Stimulated activated memory B cell treated with anti-CD40 and anti-IgM and Interleukin-4, amounts not matched to agents 10 μg/mL and 1 μg/mL and 100 μg/mL, for 72 hours (primary cell): ENCODE measurements around the gene PATZ1.

Experiments
- ATAC-seq: fragments of 150-1000 bp; cut with Tn5 transposase; 2 replicates; pipeline ENCODE4 v1.10.0; 2021
- H3K27ac Mint-ChIP-seq: one replicate; pipeline ENCODE4 v1.8.0; 2022; ENCODE audit warnings: mild to moderate bottlenecking, mixed read lengths
- H3K27me3 Mint-ChIP-seq: one replicate; pipeline ENCODE4 v1.8.0; 2022; ENCODE audit warnings: mixed read lengths
- H3K36me3 Mint-ChIP-seq: one replicate; pipeline ENCODE4 v1.8.0; 2022; ENCODE audit warnings: mixed read lengths
- H3K4me1 Mint-ChIP-seq: one replicate; pipeline ENCODE4 v1.8.0; 2022; ENCODE audit warnings: mixed read lengths
- H3K4me3 Mint-ChIP-seq: one replicate; pipeline ENCODE4 v1.8.0; 2022; ENCODE audit warnings: mild to moderate bottlenecking, moderate library complexity, mixed read lengths
- H3K9me3 Mint-ChIP-seq: one replicate; pipeline ENCODE4 v1.8.0; 2022; ENCODE audit warnings: mixed read lengths

PATZ1 gene

GRCh38 chr22:31346733-31347250, 646 bp upstream of the PATZ1 start:
- Mint-ChIP-seq H3K27ac (peak overlapping the region; percentile 90), H3K27me3 (no peaks in the 10 kb centered on the region), H3K36me3 (peaks cover 17% of the 10 kb centered on the region), H3K4me3 (peak overlapping the region; percentile 81), H3K9me3 (no peaks in the 10 kb centered on the region), H3K4me1 (peaks cover 43% of the 10 kb centered on the region)
- peak; percentile 32 for ATAC-seq

DNA sequence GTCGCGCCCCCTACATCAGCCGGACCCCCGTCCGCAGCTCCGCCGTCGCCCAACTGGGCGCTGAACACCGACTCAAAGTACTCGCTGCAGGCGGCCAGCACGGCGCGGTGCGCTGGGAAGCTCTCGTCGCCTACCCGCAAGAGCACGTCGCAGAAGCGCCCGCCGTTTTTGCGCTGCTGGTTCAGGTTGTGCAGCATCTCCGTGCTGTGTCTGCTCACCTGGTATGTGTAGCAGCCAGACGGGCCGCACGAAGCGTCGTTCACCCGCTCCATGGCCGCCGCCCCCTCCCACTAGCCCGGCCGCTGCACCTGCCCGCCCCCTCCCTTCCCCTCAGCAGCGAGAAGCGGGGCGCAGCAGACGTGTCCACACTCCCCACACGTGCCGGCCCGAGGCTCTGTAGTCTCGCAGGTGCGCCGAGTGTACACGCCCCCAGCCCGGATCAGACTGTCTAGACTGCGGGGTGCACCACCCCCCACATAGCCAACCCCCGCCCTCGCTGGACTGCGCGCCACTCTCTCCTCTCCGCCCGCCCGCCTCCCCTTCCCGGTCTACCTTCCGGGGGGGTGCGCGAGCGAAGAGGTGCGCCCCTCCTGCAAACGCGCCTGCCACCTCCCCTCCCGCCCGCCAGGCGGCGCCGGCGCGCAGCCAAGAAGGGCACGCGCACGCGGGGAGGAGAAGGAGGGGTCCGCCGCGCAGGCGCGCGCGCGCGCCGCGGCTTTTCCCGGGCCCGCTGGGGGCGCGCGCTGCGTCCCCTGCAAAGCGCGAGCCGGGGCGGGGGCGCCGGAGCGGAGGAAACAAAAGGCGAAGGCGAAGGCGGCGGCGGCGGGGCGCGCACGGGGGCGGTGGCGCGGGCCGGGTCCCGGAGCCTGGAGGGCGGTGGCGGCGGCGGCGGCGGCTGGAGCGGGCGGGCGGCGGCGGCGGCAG, 553 bp downstream of the PATZ1 start:
- H3K4me3 Mint-ChIP-seq: peak overlapping the region; percentile 81
- ATAC-seq: peak; percentile 74
- peaks cover 25% of the 10 kb centered on the region for H3K36me3 Mint-ChIP-seq
- no peaks in the 10 kb centered on the region for H3K9me3 Mint-ChIP-seq
- peak overlapping the region; percentile 90 for H3K27ac Mint-ChIP-seq
- H3K4me1 Mint-ChIP-seq: peaks cover 55% of the 10 kb centered on the region
- no peaks in the 10 kb centered on the region for H3K27me3 Mint-ChIP-seq

- Mint-ChIP-seq H3K27me3 (no peaks in the 10 kb centered on the region), H3K27ac (peak overlapping the region; percentile 90), H3K36me3 (peaks cover 33% of the 10 kb centered on the region), H3K4me1 (peaks cover 63% of the 10 kb centered on the region), H3K4me3 (peak overlapping the region; percentile 81), H3K9me3 (no peaks in the 10 kb centered on the region)
- peak; percentile 62 for ATAC-seq
Measured at GRCh38 chr22:31344578-31345330, 1.4 kb downstream of the PATZ1 start.

GRCh38 chr22:31344256-31344577, 1.9 kb downstream of the PATZ1 start:
- no peak for ATAC-seq
- Mint-ChIP-seq H3K27me3 (no peaks in the 10 kb centered on the region), H3K4me1 (peaks cover 68% of the 10 kb centered on the region), H3K4me3 (peak overlapping the region; percentile 81), H3K9me3 (no peaks in the 10 kb centered on the region), H3K36me3 (peaks cover 35% of the 10 kb centered on the region), H3K27ac (peak overlapping the region; percentile 90)

GRCh38 chr22:31343235-31344191, 2.6 kb downstream of the PATZ1 start:
- H3K9me3 Mint-ChIP-seq: no peaks in the 10 kb centered on the region
- peak overlapping the region; percentile 81 for H3K4me3 Mint-ChIP-seq
- H3K36me3 Mint-ChIP-seq: peaks cover 35% of the 10 kb centered on the region
- ATAC-seq: no peak
- H3K27ac Mint-ChIP-seq: peak overlapping the region; percentile 90
- peaks cover 71% of the 10 kb centered on the region for H3K4me1 Mint-ChIP-seq
- no peaks in the 10 kb centered on the region for H3K27me3 Mint-ChIP-seq

GRCh38 chr22:31342389-31343140, 3.6 kb downstream of the PATZ1 start:
- H3K36me3 Mint-ChIP-seq: peaks cover 41% of the 10 kb centered on the region
- ATAC-seq: no peak
- peak overlapping the region; percentile 81 for H3K4me3 Mint-ChIP-seq
- H3K9me3 Mint-ChIP-seq: no peaks in the 10 kb centered on the region
- H3K27ac Mint-ChIP-seq: peak overlapping the region; percentile 90
- no peaks in the 10 kb centered on the region for H3K27me3 Mint-ChIP-seq
- H3K4me1 Mint-ChIP-seq: peaks cover 68% of the 10 kb centered on the region

DNA sequence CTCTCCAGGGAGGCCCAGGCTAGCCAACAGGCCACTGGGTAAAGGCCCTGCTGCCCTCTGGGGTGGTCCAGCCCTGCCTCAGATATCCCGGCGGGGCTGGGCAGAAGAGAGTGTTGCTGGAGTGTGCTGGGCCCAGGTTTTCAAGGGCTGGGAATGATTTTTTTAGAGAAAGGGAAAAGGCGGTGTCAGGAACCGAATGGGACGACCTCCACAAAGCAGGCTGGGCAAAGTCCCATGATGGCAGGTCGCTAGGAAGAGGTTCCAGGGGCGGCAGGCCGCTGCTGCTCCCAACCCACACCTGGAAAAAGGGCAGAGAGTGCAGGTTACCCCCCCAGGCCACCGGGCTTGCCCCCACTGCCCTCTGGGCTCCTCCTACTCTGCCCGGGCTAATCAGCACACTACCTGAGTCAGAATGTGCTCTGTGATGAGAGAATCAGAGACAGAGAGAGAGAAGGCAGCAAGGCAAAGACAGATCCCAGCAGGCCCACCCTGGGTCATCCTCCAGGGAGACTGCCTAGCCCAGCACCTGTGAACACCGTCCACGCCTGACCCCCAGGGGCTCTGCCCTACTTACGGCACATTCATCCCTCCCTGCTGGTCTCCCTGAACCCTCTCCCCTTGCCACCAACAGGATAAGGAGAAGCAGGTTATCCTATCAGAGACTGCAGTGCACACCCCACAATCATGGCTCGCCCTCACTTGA, 4.6 kb downstream of the PATZ1 start:
- no peak overlapping the region for H3K4me3 Mint-ChIP-seq
- H3K27me3 Mint-ChIP-seq: no peaks in the 10 kb centered on the region
- peaks cover 67% of the 10 kb centered on the region for H3K4me1 Mint-ChIP-seq

GRCh38 chr22:31340765-31341247, 5.3 kb downstream of the PATZ1 start:
- Mint-ChIP-seq H3K27ac (peak overlapping the region; percentile 63), H3K4me3 (no peak overlapping the region), H3K36me3 (peaks cover 48% of the 10 kb centered on the region), H3K4me1 (peaks cover 67% of the 10 kb centered on the region), H3K27me3 (no peaks in the 10 kb centered on the region), H3K9me3 (no peaks in the 10 kb centered on the region)
- no peak for ATAC-seq

More for the DNA sequence above, 4.6 kb downstream of the PATZ1 start:
- no peak for ATAC-seq
- peaks cover 44% of the 10 kb centered on the region for H3K36me3 Mint-ChIP-seq
- no peaks in the 10 kb centered on the region for H3K9me3 Mint-ChIP-seq
- H3K27ac Mint-ChIP-seq: peak overlapping the region; percentile 90

GRCh38 chr22:31340360-31340759, 5.8 kb downstream of the PATZ1 start:
- H3K36me3 Mint-ChIP-seq: peaks cover 53% of the 10 kb centered on the region
- peaks cover 64% of the 10 kb centered on the region for H3K4me1 Mint-ChIP-seq
- H3K9me3 Mint-ChIP-seq: no peaks in the 10 kb centered on the region
- no peaks in the 10 kb centered on the region for H3K27me3 Mint-ChIP-seq
- H3K4me3 Mint-ChIP-seq: no peak overlapping the region
- ATAC-seq: no peak
- H3K27ac Mint-ChIP-seq: peak overlapping the region; percentile 63

DNA sequence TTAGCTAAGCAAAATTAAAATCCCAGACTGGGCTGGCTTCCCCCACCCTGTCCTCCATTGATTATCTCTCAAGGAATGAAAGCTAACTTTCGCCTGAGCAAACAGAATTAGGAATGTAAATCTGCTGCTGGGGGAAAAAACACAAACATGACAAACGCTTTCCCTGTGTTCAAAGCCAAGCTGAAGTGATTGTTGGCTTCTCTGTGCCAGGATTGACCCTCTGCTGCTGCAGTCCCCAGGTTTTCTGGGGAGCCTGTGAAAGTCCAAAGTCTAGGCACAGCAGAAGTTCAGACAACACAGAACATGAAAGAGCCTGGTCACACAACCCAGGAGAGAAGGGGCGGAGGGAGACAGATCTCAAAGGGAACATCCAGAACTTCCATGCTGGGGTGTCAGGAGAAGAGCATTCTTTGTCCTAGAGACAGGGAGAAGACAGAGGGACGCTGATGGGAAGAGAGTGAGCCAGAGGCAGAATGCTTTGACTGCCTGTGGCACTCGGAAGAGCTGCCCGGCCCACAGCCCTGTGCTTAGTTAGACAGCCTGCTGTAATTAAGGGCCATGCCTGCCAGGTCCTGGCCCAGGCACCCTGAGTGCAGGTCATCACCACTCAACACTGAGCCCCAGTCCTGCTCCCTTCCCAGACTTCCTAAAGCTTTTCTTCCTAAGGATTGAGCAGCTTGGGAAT, 6.9 kb downstream of the PATZ1 start:
- ATAC-seq: no peak
- Mint-ChIP-seq H3K36me3 (peaks cover 61% of the 10 kb centered on the region), H3K4me3 (no peak overlapping the region), H3K27me3 (no peaks in the 10 kb centered on the region), H3K27ac (peak overlapping the region; percentile 63), H3K9me3 (no peaks in the 10 kb centered on the region), H3K4me1 (peaks cover 54% of the 10 kb centered on the region)

GRCh38 chr22:31337178-31337577, 9.0 kb downstream of the PATZ1 start:
- peaks cover 69% of the 10 kb centered on the region for H3K36me3 Mint-ChIP-seq
- H3K27ac Mint-ChIP-seq: peak overlapping the region; percentile 44
- H3K9me3 Mint-ChIP-seq: no peaks in the 10 kb centered on the region
- H3K4me1 Mint-ChIP-seq: peaks cover 41% of the 10 kb centered on the region
- H3K4me3 Mint-ChIP-seq: no peak overlapping the region
- H3K27me3 Mint-ChIP-seq: no peaks in the 10 kb centered on the region
- ATAC-seq: no peak

DNA sequence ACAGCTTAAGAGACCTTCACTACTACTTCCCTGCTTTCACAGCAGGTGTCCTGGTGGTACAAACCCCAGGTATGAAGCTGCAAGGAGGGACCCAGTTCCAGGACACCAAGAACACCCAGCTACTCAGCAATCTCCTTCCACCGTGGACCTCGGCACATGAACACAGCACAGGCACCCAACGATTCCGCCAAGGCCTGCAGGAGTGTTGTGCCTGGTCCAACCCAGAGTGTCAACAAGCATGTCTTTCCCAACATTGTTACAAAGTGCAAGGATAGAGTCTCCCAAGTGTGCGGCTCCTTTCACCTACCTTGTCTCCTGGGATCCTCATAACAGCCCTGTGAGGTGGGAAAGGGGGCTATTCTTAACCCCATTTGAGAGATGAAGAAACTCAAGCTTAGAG, 11.8 kb downstream of the PATZ1 start:
- Mint-ChIP-seq H3K4me1 (peaks cover 12% of the 10 kb centered on the region), H3K27me3 (no peaks in the 10 kb centered on the region), H3K36me3 (peaks cover 64% of the 10 kb centered on the region), H3K4me3 (no peak overlapping the region), H3K27ac (peak overlapping the region; percentile 53), H3K9me3 (no peaks in the 10 kb centered on the region)
- no peak for ATAC-seq

GRCh38 chr22:31333641-31334040, 12.5 kb downstream of the PATZ1 start:
- Mint-ChIP-seq H3K27ac (peak overlapping the region; percentile 53), H3K36me3 (peaks cover 70% of the 10 kb centered on the region), H3K9me3 (no peaks in the 10 kb centered on the region), H3K27me3 (no peaks in the 10 kb centered on the region), H3K4me3 (no peak overlapping the region), H3K4me1 (peaks cover 8% of the 10 kb centered on the region)
- ATAC-seq: no peak
